Erythroblast (primary cell): ENCODE results near the gene G2E3.

Experiments used
- GATA1 ChIP-seq: IDR thresholded peaks from 2 replicates; pipeline ENCODE4 v1.6.1; 2011; ENCODE audit warnings: low read depth, mild to moderate bottlenecking, control low read depth, low read length, moderate library complexity
- POLR2A ChIP-seq: IDR thresholded peaks from 2 replicates; pipeline ENCODE4 v1.6.1; 2011; ENCODE audit warnings: mild to moderate bottlenecking, low read length

GRCh38 chr14:30517737-30518136 is 41.2 kb upstream of the G2E3 start:
- no peak for TF ChIP-seq POLR2A
- TF ChIP-seq GATA1: no peak
